Omental fat pad (tissue), 4 donors: ENCODE data around the gene ANKFN1. TPM values are rescaled to one million over a fixed set of nuclear protein-coding genes. Genes with fewer than 3 reads are reported as not detected.

Experiments used
- ATAC-seq: fragments of 150-250 bp; one replicate; pipeline ENCODE4 v1.9.1; 2016; ENCODE audit warnings: mild to moderate bottlenecking, moderate library complexity; ENCODE audit not compliant: low FRiP score
- DNase-seq: peaks from one replicate; pipeline ENCODE4 v3.0.0-alpha.2; 2019; ENCODE audit warnings: low spot score
- CTCF ChIP-seq, 3 donors: fragments of 450-650 bp; IDR thresholded peaks; one replicate each; pipeline ENCODE4 v1.5.1; 2016 to 2017; ENCODE audit warnings: antibody characterized with exemption in 3 of 3, mild to moderate bottlenecking in 3 of 3, moderate library complexity in 2 of 3
- total RNA-seq, 4 donors: library from RNA; depleted of rRNA; stranded (reverse); fragments of >200 nt; gene quantifications; one replicate each; pipeline ENCODE4 v1.1.0, GENCODE V29; 2016

The ANKFN1 gene
- total RNA-seq, 4 donors from 2014 or later = 1.7 to 3.0 (median 2.2) TPM

GRCh38 chr17:56499799-56500388 lies 346.6 kb downstream of the ANKFN1 start:
- no peak for TF ChIP-seq CTCF (IDR thresholded peaks at IDR 0.05)
- DNase-seq (no peak), ATAC-seq (no peak)

GRCh38 chr17:56502120-56502654 lies 348.9 kb downstream of the ANKFN1 start:
- TF ChIP-seq CTCF (IDR thresholded peaks at IDR 0.05) = no peak
- ATAC-seq (no peak), DNase-seq (no peak)

GRCh38 chr17:56505154-56505756 lies 352.0 kb downstream of the ANKFN1 start:
- no peak for DNase-seq

GRCh38 chr17:56506349-56506748 lies 353.1 kb downstream of the ANKFN1 start:
- DNase-seq (no peak), ATAC-seq (no peak)
- TF ChIP-seq CTCF (IDR thresholded peaks at IDR 0.05) = no peak

More at GRCh38 chr17:56505154-56505756, 352.0 kb downstream of the ANKFN1 start:
- ATAC-seq = no peak
- no peak for TF ChIP-seq CTCF (IDR thresholded peaks at IDR 0.05)

- TF ChIP-seq CTCF (IDR thresholded peaks at IDR 0.05) = no peak
- ATAC-seq (no peak), DNase-seq (no peak)
Measured at GRCh38 chr17:56510554-56511342, 357.5 kb downstream of the ANKFN1 start.

GRCh38 chr17:56514264-56514663 lies 361.0 kb downstream of the ANKFN1 start:
- no peak for DNase-seq
- TF ChIP-seq CTCF (IDR thresholded peaks at IDR 0.05) = no peak
- no peak for ATAC-seq
